Adrenal gland (tissue), 12 donors: ENCODE measurements around the gene FANCI. TPM values are rescaled to one million over a fixed set of nuclear protein-coding genes. Genes with fewer than 3 reads are reported as not detected.
A peak's percentile ranks its signal among the peaks of the same experiment; 100 is the strongest.

Experiments
- DNase-seq, 7 donors: peaks; one replicate each; pipeline ENCODE4 v3.0.0-alpha.2; 2019 to 2020
- H3K27ac ChIP-seq, 5 donors: fragments of 200-600 bp; sonication (generic) in 4 of 5; 1 replicate in 3 of 5; 2 replicates in 2 of 5; pipeline versions ENCODE4 v1.5.1 to v1.8.0; 2016 to 2020; ENCODE audit warnings: mild to moderate bottlenecking in 1 of 5
- H3K27me3 ChIP-seq: fragments of 200-600 bp; 2 replicates; pipeline ENCODE4 v1.8.0; 2021
- H3K36me3 ChIP-seq, 2 donors: fragments of 200-600 bp; replicated peaks in 1 of 2; 1 replicate in 1 of 2; 2 replicates in 1 of 2; pipeline versions ENCODE4 v1.5.1 to v1.8.0; 2018 to 2022
- H3K4me1 ChIP-seq, 2 donors: fragments of 200-600 bp; replicated peaks in 1 of 2; 1 replicate in 1 of 2; 2 replicates in 1 of 2; pipeline versions ENCODE4 v1.5.1 to v1.8.0; 2018 to 2021
- H3K4me3 ChIP-seq, 4 donors: fragments of 200-600 bp; sonication (generic) in 3 of 4; one replicate each; pipeline ENCODE4 v1.5.1; 2016 to 2018
- H3K9me3 ChIP-seq, 3 donors: fragments of 200-600 bp; sonication (generic) in 1 of 3; replicated peaks in 1 of 3; 1 replicate in 2 of 3; 2 replicates in 1 of 3; pipeline versions ENCODE4 v1.5.1 to v1.8.0; 2016 to 2021
- POLR2A ChIP-seq, 2 donors: fragments of 450-650 bp; IDR thresholded peaks; one replicate each; pipeline ENCODE4 v1.6.1; 2017; ENCODE audit warnings: antibody characterized with exemption in 2 of 2, mild to moderate bottlenecking in 2 of 2, moderate library complexity in 1 of 2
- WGBS, 4 donors: extraction: QIAGEN DNeasy Blood & Tissue Kit in 2 of 4; methylation state at CpG; one replicate each; pipeline versions ENCODE4 v1.1.5 to v1.1.7; 2013 to 2017; 5-methylcytosine and 5-hydroxymethylcytosine counted together
- intact Hi-C, 2 donors: fragments of 100-400 bp; cut with DNase I; formaldehyde crosslinking; loops; one replicate each; pipeline versions ENCODE4 v1.14.1 to v1.15.0; 2022 to 2023
- polyA plus RNA-seq, 3 donors: library from polyadenylated mRNA; stranded (reverse); fragments of 200-250 nt in 2 of 3; fragments of 350-450 nt in 1 of 3; fragmentation: Illumina TruSeq in 1 of 3; extraction: RNeasy Lipid Tissue Mini Kit (QIAGEN cat#74804) in 1 of 3; gene quantifications; one replicate each; pipeline ENCODE4 v1.2.3, GENCODE V29; 2013 to 2014
- total RNA-seq, 9 donors: library from RNA; depleted of rRNA in 4 of 9; stranded (reverse); fragments of >200 nt in 4 of 9; fragments of 120-200 nt in 1 of 9; fragmentation: NEBNext Ultra II Directional in 1 of 9; extraction: Animal tissue kit (Norgen Biotek cat#: 25700) in 1 of 9; gene quantifications; one replicate each; pipeline versions ENCODE4 v1.1.0 to v1.2.4, GENCODE V29; 2013 to 2023
- TF ChIP-seq, protein P1 (sequence below), 6 experiments: fragments of 450-650 bp in 4 of 6; fragments of 200-600 bp in 2 of 6; sonication (generic) in 1 of 6; IDR thresholded peaks; 1 replicate in 5 of 6; 2 replicates in 1 of 6; pipeline versions ENCODE4 v1.5.1 to v1.8.0; 2016 to 2021; ENCODE audit warnings: antibody characterized with exemption in 6 of 6, mild to moderate bottlenecking in 2 of 6, moderate library complexity in 1 of 6
- donor health status: healthy with polysubstance abuse.
- donor health status: Bipolar disorder and iron deficiency.
- donor health status: DM: yes; HTN: yes; CAD: no.
- donor health status: DM: no; HTN: no; CAD: no.
- donor health status: DM: no; HTN: no; CAD: no.
- donor health status: DM: yes; HTN: yes; CAD: no.

FANCI gene
- total and polyA plus RNA-seq, 12 donors: 1.5 to 23.5 (median 4.5) TPM

DNA sequence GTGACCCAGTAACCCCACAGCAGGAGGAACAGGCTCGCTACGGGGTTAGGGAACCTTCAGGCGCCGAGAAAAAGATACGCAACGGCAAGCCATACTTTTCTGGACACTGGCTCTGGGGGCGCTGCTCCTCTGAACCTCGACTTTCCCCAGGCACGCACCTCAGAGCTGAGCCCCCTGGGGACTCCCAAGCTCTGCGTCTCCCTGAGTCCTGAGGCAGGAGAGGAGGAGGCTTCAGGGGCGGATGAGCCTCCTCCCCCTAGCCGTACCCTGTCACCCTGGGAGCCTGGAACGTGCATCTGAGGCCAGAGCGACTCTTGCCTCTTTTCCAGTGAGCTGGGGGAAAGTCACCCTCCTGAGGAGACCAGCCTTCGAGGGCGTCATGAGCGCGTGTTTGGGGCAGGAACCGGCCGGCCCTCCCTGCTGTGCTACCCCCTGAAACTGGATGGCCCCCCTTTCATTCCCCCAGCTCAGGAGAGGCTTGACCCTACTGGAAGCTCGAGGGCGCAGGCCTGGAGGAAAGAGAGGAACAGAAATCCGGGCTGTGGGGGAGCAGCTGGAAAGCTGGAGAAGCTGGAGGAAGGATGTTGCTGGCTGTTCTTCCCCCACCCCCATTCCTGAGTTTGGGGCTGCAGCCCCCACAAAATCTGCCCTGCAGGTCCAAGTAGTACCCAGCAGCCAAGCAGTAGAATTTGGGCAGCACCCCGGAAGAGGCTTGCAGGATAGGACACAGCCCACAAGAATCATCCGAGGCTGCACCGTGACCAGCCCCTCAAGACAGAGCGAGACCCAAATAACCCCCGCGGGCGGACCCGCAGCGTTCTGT lies 115.9 kb downstream of the FANCI start:
- DNase-seq: no peak
- intact Hi-C loops: loop anchor here (1.0 to 5.0 kb wide), 2 partner anchors 68 to 71 kb away; no protein-coding TSS in a partner anchor
- no peak overlapping the region for H3K27ac ChIP-seq
- H3K9me3 ChIP-seq: no peaks in the 10 kb centered on the region
- peaks cover 66% of the 10 kb centered on the region for H3K27me3 ChIP-seq
- no peak overlapping the region for H3K4me3 ChIP-seq
- peaks cover 4 to 17% of the 10 kb centered on the region in 2 donors for H3K4me1 ChIP-seq
- no peaks in the 10 kb centered on the region for H3K36me3 ChIP-seq
- WGBS, 4 donors: 4 to 53% (median 12%) methylated on average over 3 to 32 of the region's 32 CpGs
- no peak for TF ChIP-seq POLR2A (IDR thresholded peaks at IDR 0.05)
- TF ChIP-seq, protein P1, sequence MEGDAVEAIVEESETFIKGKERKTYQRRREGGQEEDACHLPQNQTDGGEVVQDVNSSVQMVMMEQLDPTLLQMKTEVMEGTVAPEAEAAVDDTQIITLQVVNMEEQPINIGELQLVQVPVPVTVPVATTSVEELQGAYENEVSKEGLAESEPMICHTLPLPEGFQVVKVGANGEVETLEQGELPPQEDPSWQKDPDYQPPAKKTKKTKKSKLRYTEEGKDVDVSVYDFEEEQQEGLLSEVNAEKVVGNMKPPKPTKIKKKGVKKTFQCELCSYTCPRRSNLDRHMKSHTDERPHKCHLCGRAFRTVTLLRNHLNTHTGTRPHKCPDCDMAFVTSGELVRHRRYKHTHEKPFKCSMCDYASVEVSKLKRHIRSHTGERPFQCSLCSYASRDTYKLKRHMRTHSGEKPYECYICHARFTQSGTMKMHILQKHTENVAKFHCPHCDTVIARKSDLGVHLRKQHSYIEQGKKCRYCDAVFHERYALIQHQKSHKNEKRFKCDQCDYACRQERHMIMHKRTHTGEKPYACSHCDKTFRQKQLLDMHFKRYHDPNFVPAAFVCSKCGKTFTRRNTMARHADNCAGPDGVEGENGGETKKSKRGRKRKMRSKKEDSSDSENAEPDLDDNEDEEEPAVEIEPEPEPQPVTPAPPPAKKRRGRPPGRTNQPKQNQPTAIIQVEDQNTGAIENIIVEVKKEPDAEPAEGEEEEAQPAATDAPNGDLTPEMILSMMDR (IDR thresholded peaks at IDR 0.05): no peak

DNA sequence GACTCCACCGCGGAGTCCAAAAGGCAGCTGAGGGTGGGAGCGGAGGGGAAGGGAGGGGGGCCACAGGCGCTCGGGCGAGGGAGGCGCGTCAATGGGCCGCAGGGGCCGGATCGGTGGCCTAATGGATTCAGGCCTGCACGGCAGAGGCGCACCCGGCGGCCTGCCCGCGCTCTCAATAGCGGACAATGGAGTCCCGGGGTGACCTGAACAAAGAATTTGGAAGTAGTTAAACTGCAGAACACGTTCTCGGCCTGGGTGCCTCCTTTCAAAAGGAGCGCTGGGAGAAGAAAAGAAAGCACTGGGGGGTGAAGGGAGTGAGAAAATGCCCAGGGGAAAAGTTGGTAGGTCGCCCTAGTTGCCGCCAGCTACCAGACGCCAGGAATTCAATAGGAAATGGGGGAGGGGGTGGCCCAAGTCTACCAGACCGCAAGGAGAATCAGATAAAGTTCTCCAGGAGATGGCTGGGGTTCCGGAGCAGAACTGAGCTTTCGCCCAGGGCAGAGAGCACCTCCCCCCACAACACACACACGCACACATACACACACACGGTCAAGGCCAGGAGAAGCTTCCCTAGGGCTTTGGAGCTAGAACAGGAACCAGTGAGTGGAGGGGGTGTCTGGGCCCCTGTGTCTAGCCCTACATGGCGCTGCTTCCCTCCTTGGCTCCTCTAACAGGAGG lies 116.7 kb downstream of the FANCI start:
- TF ChIP-seq, protein P1 (IDR thresholded peaks at IDR 0.05): no peak
- no peak for TF ChIP-seq POLR2A (IDR thresholded peaks at IDR 0.05)
- intact Hi-C loops: no loop called here
- Histone ChIP-seq H3K4me3 (no peak overlapping the region), H3K4me1 (peaks cover 4 to 17% of the 10 kb centered on the region in 2 donors), H3K9me3 (no peaks in the 10 kb centered on the region), H3K27me3 (peaks cover 66% of the 10 kb centered on the region), H3K36me3 (no peaks in the 10 kb centered on the region), H3K27ac (no peak overlapping the region)
- WGBS, 4 donors: 6 to 13% (median 12%) methylated on average over 28 to 31 of the region's 31 CpGs
- DNase-seq: no peak

GRCh38 chr15:89361451-89362202 lies 117.8 kb downstream of the FANCI start:
- Histone ChIP-seq H3K4me3 (no peak overlapping the region), H3K27ac (no peak overlapping the region), H3K27me3 (peaks cover 77% of the 10 kb centered on the region), H3K4me1 (peaks cover 4 to 17% of the 10 kb centered on the region in 2 donors), H3K36me3 (no peaks in the 10 kb centered on the region), H3K9me3 (no peaks in the 10 kb centered on the region)
- intact Hi-C loops: no loop called here
- 6 to 8% (median 6%) methylated on average over 19 to 41 of the region's 41 CpGs for WGBS, 4 donors
- peak; percentile 69 to 78 (median 74) for DNase-seq
- TF ChIP-seq, protein P1 (IDR thresholded peaks at IDR 0.05): no peak
- no peak for TF ChIP-seq POLR2A (IDR thresholded peaks at IDR 0.05)
